Activated CD4-positive, alpha-beta T cell treated with anti-CD3 and anti-CD28 coated beads, Interleukin-2, amount 50 U/mL, for 1 hour (primary cell): ENCODE results near the gene TRMT11.
"Not testable (repeated sequence)": the region's sequence is repeated elsewhere in the genome, so short reads cannot be mapped to it uniquely, and the experiment has no call there.

ENCODE experiments used
- DNase-seq: peaks from one replicate; pipeline ENCODE4 v3.0.0-alpha.2; 2020

TRMT11 gene

DNA sequence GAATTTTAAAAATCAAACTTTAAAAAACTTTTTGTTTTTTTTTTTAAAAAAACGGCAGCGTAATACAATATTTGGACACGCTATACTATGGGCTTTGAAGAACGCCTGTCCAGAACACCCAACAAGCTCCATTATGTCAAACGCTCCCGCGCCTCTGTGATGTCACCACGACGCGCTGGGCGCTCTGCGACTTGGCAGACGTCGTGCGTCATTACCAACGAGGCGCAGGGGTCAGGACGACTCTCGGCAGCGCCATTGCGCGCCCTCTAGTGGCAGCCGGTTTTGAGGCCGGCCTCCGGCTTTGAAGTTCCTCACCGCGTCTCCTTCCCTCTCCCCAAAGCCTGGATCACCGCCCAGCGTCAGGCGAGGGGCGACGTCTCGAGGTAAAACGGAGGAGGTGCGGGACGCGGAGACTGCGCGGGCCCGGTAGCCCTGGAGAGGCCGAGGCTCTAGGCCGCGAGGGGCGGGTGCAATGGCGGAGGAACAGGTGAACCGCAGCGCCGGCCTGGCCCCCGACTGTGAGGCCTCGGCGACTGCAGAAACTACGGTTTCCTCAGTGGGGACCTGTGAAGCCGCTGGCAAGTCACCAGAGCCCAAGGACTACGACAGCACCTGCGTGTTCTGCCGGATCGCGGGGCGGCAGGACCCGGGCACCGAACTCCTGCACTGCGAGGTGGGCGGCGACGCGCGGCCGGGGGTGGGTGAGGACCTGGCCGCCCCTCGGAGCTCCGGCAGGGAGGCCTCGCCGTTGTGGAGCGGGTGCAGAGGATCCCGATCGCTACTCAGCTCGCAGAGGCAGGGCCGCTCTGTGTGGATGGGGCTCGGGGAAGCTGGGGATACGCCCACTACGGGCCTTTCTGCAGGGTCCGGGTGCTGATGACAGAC is 29.6 kb upstream of the TRMT11 start, which contains the start of gene HINT3:
TSS of gene HINT3 (plus strand) at position 265 of the 885 bp plus-strand sequence. CDS start at position 473, 208 bp downstream.
- peak; percentile 99 for DNase-seq

DNA sequence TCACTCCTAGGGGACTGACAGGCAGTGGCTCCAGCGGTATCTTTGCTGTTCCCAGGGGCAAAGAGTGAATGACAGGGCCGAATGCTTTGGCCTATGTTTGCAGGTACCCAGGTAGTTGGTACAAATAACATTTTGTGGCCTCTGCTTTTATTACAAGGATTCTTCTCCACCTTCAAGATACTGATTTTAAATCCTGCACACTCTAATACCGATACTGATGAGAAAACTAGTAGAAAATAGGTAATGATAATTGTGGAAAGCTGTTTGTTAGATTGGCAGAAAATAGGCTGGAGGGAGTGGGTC is 29.0 kb upstream of the TRMT11 start:
- no peak for DNase-seq

DNA sequence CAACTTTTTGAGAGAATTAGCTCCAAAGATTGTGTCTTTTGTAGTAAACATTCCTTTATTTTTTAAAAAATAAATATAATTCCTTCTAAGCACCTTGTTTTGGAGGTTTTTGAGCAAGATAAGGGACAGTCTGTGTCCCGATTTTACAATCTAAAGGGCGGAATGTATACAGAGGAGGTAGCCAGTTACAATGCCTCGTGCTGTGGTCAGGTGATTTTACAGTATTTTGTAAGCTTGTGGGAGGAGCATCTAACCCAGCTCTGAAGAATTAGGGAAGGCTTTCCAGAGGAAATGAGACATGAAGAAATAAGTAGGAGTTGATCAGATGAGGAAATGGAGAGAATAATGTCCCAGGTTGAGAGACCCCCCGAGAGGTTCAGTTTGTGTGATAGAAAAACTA is 28.5 kb upstream of the TRMT11 start:
- DNase-seq, result no peak

DNA sequence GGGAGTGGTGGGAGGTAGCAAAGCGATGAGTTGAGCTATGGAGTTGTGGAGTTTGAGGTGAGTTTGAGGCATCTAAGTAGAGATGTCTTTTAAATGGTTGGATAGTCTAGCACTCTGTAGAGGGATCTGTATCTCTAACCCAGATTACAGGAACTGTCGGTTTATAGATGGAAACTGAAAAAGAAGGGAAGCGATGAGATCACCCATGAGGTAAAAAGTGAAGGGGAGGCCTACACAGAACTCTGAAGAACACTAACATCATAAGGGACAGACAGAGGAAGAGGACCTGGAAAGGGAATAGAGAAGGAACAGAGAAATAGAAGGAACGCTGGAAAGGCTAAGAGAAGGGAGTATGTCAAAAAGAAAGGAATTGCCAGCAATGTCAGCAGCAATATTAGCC is 27.3 kb upstream of the TRMT11 start:
- no peak for DNase-seq

DNA sequence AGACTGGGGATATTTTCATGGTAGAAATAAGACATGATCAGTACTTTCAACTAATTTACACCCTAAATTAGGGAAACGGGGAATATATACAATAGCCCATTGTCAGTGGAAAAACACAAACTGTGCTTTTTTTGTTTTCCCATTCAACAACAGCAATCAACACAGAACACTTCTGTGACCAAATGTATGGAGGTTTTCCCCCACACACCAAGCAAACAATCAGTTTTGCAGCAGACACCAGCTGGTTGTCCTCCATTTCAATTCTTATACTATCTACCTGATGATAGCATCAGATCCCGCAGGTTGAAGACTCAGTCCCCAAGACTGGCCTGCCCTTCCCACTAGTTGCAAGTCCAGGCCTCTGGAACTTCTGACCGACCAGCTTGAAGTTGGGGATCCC is 25.2 kb upstream of the TRMT11 start:
- DNase-seq, result no peak

DNA sequence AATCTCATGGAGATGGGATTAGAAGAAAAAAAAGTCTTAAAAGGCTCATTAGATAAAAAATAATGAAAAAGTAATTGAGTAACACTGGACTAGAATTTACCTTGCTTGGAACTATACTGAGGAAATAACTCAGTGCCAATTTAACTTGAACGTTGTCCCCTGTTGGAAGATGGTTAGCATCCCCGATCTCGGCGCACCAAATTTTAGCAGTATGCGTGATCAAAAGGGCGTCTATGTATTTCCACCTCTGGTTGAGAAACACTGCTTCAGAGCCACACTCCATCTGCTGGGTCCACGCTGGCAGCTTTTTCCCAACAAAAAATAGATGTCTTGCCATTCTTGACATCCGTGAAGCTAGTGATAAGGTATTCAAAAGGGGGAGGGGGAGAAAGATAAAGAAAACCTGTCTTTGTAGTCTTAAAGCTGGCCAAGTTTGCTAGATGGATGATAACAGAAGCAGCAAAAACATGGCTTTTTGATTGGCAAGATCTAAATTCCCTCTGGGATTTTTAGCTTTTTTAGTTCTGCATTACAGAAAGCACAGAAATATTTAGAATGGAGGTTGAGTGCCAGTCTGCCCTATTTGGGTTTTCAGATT is 23.3 kb upstream of the TRMT11 start:
- no peak for DNase-seq

DNA sequence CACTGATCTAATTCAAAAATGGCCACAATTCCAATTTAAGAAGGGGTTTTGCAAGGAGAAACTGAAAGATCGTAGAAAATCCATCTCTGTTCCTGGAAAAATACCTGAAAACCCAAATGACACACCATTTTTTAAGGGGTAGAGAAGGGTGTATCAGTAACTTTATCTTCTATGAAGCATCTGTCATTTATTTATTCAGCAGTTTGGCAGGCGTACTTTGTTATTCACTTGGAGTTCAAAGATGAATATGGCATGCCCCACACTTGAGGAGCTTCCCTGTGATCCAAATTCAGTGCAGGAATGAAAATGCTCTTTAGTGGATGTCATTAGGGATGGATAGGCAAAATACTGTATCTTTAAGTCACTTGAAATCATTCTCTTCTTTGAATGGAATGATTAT is 22.5 kb upstream of the TRMT11 start:
- DNase-seq, result no peak

DNA sequence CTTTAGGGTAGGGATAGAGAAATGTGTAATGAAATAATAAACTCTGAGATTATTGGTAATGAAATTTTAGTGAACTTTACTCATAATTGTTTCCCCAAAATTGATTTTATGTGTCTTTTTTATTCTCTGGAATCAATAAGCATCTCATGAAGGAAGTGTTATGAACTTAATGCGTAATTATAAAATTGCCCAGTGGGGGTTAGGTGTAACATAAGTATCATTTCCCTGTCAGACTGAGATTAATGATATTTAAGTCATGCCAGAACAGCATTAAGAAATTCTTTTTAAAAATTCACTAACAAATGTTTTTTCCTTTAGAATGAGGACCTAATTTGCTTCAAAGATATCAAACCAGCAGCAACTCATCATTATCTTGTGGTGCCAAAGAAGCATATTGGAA is 19.8 kb upstream of the TRMT11 start:
- DNase-seq, result no peak

DNA sequence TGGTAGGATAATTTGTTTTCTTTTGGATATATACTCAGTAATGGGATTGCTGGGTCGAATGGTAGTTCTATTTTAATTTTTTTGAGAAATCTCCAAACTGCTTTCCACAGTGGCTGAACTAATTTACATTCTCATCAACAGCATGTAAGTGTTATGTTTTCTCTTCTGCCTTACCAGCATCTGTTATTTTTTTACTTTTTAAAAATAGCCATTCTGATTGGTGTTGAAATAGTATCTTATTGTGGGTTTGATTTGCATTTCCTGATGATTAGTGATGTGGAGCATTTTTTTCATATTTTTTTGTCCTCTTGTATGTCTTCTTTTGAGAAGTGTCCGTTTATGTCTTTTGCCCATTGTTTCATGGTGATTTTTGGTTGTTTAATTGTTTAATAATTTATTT is 17.8 kb upstream of the TRMT11 start:
- no peak for DNase-seq

DNA sequence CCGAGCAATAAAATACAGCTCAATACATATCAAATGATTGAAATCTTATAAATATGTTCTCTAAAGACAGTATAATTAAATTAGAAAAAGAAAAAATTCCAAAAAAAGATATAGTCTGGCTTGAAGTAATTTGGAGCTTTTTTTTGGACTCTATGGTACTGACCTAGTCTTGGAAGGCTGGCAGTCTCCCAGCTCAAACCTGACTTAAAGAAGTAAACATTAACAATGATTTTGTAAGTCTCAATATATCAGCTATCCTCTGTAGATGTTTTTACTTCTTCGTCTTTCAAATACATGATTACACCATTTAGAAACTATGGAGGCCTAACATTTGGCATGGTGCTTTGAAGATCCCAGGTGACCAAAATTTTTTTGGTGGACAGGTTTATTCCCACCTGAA is 15.6 kb upstream of the TRMT11 start:
- no peak for DNase-seq

DNA sequence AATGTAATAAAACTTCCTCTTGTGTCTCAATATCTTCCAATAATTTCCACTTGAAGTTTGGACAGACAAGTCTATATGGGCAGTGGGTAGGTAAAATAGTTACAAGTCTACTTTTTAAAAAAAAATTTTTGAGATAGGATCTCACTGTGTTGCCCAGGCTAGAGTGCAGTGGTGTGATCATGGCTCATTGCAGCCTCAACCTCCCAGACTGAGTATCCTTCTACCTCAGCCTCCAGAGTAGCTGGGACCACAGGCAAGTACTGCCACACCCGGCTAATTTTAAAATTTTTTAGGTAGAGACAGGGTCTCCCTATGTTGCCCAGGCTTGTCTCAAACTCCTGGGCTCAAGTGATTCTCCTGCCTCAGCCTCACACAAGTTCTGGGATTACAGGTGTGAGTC is 13.9 kb upstream of the TRMT11 start:
- not testable (repeated sequence) for DNase-seq

DNA sequence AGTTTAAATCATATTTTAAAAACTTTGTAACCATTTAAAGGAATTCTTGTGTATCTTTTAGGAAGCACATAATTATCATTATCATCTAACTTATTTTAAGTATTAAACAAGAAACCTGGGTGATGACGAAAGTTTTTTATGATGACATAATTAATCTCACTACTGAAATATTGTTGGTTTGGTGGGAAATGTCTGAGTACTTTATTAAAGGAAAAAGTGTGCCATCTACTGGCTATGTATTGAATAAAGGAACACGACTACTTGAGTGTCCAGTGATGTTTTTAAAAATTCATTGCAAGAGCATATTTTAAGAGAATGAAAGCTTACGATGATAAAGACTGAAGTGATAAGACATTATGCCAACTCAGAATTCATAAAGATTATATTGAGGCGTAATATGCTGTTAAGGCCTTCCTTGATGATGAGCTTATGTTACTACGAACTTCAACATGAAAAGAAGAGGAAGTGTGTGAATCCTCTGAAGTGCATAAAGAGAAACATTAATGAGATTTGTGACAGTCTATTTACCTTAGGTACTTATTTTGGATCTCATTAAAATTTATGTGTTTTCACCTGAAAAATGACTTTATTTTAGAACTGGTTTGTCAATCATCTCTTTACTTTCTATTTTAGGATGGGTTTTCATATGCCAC is 12.0 kb upstream of the TRMT11 start:
- DNase-seq, result no peak

DNA sequence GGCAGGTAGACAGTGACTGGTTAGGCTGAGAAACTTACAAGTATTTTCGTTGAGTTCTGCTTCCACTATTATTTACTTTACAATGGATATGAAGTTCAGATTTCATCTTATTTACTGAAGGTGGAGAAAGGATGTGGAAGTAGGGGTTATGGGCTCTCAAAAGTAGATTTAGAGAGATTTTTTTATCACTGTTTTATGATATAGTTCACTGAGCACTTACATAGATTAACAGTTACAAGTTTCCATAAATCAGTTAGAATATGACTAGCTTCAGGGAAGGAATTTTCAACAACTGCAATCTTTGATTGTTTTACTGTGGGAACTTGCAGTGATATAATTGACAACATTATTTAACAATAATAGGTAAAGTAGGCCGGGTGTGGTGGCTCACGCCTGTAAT is 7.2 kb upstream of the TRMT11 start:
- DNase-seq, result no peak

DNA sequence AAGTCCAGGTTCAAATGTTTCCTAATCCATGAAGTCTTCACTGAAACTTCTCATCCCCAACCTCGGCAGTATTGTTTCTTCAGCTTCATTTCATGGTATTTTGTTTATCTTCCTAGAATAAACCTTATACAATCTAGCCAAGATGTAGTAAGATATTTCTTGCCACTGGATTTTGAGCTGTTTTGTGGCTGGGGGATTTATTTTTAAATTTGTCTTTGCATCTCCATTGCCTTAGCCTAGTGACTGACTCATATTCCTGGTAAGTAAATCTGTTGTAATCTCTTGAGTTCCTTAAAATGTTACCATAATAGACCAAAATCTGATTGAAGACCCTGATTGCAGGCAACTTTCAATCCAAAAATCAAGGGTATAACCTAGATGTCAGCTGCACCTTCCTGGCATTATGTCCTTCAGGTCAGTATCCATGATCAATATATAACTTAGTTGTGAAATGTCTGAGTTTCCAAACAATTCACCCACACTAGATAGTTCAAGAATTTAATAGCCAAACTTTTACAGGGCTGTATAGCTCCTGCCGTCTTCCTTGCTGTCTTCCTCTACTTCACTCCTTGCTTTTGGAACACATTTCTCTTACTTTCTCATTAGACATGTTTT is 4.7 kb upstream of the TRMT11 start:
- DNase-seq, result no peak

DNA sequence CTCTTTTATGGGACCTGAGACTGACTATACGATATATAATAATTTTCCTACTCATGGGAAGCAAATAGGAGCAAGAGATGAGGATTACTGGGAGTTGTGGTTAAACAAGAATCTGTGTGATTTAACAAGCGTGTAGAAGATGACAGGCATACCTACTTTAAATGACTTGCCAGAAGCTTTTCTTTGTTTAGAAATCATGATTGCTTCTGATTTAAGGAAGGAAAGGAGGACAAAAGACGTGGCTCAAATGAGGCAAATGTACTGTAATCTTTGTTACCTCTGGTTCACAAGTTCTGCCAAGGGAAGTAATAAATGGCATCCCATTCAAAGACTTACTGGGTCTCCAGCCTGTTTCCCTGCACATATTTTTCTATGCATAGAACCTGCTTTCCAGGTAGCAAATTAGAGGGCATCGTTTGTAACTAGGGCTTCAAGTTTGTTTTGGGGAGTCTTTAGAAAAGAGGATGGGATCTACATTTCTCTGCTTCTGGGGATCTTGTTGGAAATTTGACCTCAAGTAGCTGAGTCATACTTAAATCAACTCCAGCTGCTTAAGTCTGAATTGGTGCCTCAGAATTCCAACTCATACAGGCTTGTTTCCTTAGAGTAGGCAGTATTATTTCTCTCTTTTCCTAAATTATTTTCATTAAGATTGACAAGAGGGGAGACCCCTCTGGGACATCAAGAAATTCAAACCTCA is 2.9 kb upstream of the TRMT11 start:
- DNase-seq, result no peak

DNA sequence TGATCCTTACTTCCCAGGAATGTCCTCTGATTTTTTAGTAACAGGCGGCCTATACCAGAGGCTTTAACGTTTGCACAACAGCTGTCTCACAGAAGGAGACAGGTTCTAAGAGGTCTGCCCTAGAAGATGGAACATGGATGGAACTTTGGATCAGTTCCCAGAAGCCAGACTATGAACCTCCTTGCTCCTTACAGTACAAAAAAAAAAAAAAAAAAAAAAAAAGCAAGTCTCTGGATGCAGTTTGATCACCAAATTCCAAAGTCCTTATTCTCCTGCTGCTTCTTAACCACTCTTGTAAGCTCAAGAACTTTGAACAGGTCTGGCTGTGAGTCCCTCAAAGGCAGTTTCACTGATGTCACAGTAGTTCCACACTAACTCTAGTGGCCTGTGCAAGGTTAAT is 2.0 kb upstream of the TRMT11 start:
- no peak for DNase-seq

DNA sequence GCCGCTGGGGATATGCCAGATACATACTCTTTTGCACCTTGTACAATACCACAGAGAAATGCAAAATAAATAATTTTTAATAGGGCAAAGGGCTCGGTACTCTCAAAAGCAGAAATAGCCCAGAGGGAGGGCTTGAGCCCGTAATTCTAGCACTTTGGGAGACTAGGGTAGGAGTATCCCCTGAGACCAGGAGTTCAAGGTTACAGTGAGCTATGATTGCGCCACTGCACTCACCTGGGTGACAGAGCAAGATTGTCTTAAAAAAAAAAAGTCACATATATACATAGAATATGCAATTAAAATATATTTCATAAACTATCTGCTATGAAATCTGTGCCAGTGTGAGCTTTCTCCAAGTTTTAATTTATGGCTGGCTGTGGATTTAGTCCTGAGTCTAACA is 818 bp upstream of the TRMT11 start:
- DNase-seq, result no peak

DNA sequence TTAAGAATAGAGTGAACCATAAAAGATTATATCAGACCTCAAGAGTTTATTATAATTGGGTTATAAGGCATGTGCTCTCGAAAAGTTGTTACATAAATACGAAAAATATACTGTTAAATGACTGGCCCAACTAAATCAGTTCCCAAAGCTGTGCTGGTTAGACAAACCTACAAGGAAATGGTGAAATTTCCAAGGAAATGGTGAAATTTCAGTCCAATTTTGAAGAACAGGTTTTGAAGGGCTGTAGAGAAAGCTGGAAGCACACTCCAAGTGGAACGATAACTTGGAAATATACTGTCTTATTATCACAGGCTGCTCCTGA is 400 bp upstream of the TRMT11 start:
- DNase-seq, result no peak

DNA sequence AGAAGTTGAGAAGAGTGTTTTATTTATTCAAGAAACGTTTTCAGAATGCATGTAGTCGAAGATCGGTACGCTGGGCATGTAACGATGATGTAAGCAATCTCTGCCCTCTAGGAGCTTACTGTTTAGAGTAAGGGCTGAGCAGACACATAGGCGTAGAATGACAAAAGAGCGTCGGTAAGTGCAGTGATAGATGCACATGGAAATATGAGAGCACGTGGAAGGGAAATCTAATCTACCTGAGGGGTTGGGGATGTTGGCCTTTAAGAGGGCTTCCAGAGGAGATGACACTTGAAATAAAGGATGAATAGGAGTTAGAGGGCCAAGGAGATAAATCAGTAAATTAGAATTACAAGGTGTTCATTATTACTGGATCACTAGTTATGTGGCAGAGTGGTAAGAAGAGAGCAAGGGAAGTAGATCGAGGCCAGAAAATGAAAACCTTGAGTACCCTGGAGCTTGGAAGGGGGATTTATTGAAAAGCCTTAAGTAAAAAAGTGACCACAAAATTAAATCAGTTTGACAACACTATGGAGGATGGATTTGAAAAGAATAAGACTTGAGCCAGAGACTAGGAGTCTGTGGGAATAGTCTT is 782 bp downstream of the TRMT11 start:
- no peak for DNase-seq

DNA sequence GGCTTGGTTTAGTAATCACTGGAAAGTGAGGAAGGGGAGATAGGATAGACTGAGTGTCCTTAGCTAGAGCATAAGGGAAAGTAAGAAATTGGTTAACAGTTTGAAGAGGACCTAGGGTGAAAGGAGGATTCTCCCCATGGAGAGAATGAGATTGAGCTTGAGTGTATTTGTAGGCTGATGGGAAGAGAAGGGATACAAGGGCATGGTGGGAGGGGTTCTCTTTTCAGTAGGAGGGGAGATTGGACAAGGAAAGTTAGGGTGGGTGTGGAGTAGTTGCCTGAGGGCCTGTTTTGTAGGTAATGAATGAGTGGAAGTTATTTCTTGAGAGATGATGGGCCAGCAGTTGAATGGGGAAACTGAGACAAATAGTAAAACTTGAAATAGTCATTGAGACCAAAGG is 1.9 kb downstream of the TRMT11 start:
- no peak for DNase-seq

DNA sequence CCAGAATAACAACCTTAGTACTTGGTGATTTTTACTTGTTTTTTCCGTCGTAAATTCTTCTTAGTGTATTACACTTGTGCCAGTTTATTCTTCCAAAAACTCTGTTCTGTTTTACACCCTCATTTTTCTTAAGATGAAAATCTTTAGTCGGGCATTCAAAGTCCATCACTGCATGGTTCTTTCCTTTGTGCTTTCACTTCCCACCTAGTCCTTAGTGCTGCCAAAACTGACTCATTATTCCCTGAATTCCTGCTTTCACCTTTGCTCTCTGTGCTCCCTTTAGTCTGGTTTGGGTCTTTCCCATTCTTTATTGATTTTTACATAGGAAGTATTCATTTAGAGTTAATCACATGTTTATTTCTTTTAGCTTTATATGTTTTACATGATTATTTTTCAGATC is 3.3 kb downstream of the TRMT11 start:
- no peak for DNase-seq

DNA sequence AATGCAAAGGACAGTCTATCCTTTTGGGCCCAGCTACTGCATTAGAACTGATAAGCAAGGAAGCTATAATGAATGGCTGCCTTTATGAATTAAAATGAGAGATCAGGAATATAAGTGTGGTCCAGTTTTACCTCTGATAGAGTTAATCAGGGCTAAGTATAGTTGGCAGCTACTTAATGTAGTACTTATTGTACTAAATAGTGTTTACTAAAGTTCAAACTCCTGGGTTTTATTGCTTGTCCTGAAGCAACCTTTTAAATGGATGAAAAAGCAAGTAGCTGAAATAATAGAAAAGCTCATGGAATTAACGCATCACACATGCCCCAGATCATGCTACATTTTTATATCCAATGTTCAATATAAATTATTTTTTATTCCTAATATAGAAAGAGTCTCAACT is 5.3 kb downstream of the TRMT11 start:
- DNase-seq, result no peak
